SU-DHL-6 (cell line): ENCODE data around the gene HSPA1A.

Experiments used
- CTCF ChIP-seq: fragments of 200-600 bp; sonication (generic); IDR thresholded peaks from one replicate; pipeline ENCODE4 v1.5.1; 2017; ENCODE audit warnings: antibody characterized with exemption, mild to moderate bottlenecking, low read length, moderate library complexity; ENCODE audit not compliant: insufficient read depth, poor library complexity, severe bottlenecking
- EZH2phosphoT487 ChIP-seq: fragments of 200-600 bp; sonication (generic), shearing (Covaris generic); conservative IDR thresholded peaks from 2 replicates; pipeline ENCODE4 v1.6.1; 2018; ENCODE audit warnings: mild to moderate bottlenecking, antibody characterized with exemption, low read length, moderate library complexity, mixed read lengths

GRCh38 chr6:31844507-31844906 is 29.2 kb downstream of the HSPA1A start:
- TF ChIP-seq EZH2phosphoT487 (no peak), CTCF (no peak)
